Measurements from ENCODE around the gene NHLRC3. TPM values are rescaled to one million over a fixed set of nuclear protein-coding genes. Genes with fewer than 3 reads are reported as not detected.

NHLRC3 gene
- total and polyA plus RNA-seq, 2 of the 8 experiments (the other 6 are each of a cell fraction or from before 2014, with no cell fraction given), result 13.1 to 16.9 TPM

DNA sequence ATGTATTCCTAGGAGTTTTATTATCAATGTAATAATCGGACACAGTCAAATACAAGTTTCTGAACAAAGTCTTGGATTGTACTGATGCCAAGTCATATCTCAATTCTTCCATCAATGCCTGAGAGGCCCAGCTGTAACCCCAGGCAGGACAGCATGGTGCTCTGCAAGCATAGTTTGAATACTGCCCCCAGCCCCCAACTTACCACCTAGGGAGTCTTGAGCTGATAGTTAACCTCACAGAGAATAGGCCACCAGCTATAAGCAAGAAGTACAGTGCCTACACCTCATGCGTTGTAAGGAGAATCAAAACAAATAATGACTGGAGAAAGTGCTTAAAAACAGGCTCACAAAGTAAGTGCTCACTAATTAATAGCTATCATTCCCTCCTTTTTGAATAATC, 3.1 kb upstream of the NHLRC3 start (continued):
- TF ChIP-seq, protein P1, sequence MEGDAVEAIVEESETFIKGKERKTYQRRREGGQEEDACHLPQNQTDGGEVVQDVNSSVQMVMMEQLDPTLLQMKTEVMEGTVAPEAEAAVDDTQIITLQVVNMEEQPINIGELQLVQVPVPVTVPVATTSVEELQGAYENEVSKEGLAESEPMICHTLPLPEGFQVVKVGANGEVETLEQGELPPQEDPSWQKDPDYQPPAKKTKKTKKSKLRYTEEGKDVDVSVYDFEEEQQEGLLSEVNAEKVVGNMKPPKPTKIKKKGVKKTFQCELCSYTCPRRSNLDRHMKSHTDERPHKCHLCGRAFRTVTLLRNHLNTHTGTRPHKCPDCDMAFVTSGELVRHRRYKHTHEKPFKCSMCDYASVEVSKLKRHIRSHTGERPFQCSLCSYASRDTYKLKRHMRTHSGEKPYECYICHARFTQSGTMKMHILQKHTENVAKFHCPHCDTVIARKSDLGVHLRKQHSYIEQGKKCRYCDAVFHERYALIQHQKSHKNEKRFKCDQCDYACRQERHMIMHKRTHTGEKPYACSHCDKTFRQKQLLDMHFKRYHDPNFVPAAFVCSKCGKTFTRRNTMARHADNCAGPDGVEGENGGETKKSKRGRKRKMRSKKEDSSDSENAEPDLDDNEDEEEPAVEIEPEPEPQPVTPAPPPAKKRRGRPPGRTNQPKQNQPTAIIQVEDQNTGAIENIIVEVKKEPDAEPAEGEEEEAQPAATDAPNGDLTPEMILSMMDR (IDR thresholded peaks at IDR 0.05; ENCODE audit: control extremely low read depth in 1 of 3, insufficient read depth in 1 of 3, low read depth in 1 of 3, low read length in 3 of 3), result no peak
